Heart left ventricle (tissue), 13 donors: ENCODE data around the gene FXYD5.

Experiments
- POLR2A ChIP-seq, 2 donors: fragments of 450-650 bp; IDR thresholded peaks; one replicate each; pipeline ENCODE4 v1.6.1; 2017; ENCODE audit warnings: antibody characterized with exemption in 2 of 2, mild to moderate bottlenecking in 2 of 2, moderate library complexity in 2 of 2
- TF ChIP-seq, protein P1 (sequence below), 12 donors: fragments of 200-600 bp; sonication (generic) in 4 of 12; IDR thresholded peaks; one replicate each; pipeline versions ENCODE4 v1.5.0 to v1.8.0; 2018 to 2022; ENCODE audit warnings: antibody characterized with exemption in 12 of 12, mild to moderate bottlenecking in 5 of 12
- donor health status: ischemic (EF 13 %, LVEDD 7.1; RV severe dilation, severe dysfunction).
- donor health status: DM: no; HTN: yes; CAD: no.
- donor health status: DM: no; HTN: no; CAD: no.
- donor health status: ischemic (EF 25% LVEDD 6.9; RV normal size, moderate dysfunction).
- donor health status: ischemic (EF 25% LVEDD 5.7; RV mildly dilated, moderate dysfunction).
- donor health status: ischemic (EF 35%, LVEDD 5.7; RV mildly dilated, moderate dysfunction).
- donor health status: nonischemic (EF 11% LVEDD 7.7; RV severe dilation, severe dysfunction).
- donor health status: DM: yes; HTN: yes; CAD: no.
- donor health status: PGD.
- donor health status: ischemic (EF 29% LVEDD 5.4; RV normal size, mild dysfunction).
- donor health status: nonischemic (EF 23%, LVEDD 6.1; RV moderate dilation, normal function).

DNA sequence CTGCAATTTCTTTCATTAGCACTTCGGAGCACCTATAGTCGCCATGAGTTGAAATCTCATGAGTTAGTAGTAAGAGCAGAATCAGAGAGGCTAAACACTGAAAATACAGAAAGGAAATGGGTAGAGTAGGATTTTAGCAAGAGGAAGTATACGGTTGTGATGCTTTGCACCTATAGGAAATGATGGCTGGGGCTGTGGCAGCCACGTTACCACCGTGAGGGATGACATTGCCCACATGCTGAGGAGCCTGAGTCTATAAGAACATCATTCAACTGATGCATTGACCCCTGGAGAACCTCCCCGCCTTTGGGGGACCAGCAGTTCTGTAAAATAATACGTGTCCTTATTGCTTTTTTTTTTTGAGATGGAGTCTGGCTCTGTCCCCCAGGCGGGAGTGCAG lies 53.6 kb downstream of the FXYD5 start:
- TF ChIP-seq, protein P1, sequence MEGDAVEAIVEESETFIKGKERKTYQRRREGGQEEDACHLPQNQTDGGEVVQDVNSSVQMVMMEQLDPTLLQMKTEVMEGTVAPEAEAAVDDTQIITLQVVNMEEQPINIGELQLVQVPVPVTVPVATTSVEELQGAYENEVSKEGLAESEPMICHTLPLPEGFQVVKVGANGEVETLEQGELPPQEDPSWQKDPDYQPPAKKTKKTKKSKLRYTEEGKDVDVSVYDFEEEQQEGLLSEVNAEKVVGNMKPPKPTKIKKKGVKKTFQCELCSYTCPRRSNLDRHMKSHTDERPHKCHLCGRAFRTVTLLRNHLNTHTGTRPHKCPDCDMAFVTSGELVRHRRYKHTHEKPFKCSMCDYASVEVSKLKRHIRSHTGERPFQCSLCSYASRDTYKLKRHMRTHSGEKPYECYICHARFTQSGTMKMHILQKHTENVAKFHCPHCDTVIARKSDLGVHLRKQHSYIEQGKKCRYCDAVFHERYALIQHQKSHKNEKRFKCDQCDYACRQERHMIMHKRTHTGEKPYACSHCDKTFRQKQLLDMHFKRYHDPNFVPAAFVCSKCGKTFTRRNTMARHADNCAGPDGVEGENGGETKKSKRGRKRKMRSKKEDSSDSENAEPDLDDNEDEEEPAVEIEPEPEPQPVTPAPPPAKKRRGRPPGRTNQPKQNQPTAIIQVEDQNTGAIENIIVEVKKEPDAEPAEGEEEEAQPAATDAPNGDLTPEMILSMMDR (IDR thresholded peaks at IDR 0.05), result no peak
- TF ChIP-seq POLR2A (IDR thresholded peaks at IDR 0.05), result no peak
